OCI-LY7 (cell line): ENCODE results near the gene ADAM29. TPM values are rescaled to one million over a fixed set of nuclear protein-coding genes. Genes with fewer than 3 reads are reported as not detected.
"Not testable (repeated sequence)": the region's sequence is repeated elsewhere in the genome, so short reads cannot be mapped to it uniquely, and the experiment has no call there.

Source experiments
- BruUV-seq: library from RNA; stranded (reverse); fragments of 400-500 nt; replicated peaks from 2 replicates; lab custom pipeline; 2021; lab: Mats Ljungman, UMichigan
- CTCF ChIA-PET: fragments of 300-600 bp; sonication (Branson Sonifier 250); formaldehyde crosslinking; loops from one replicate; lab custom pipeline; 2022; ENCODE audit warnings: antibody characterized with exemption; ENCODE audit not compliant: unreplicated experiment; lab: Charles Lee
- POLR2A ChIA-PET: fragments of 300-600 bp; sonication (Branson Sonifier 250); formaldehyde crosslinking; loops from one replicate; lab custom pipeline; 2022; ENCODE audit warnings: antibody characterized with exemption; lab: Charles Lee
- DNase-seq: peaks from one replicate; pipeline ENCODE4 v3.0.0-alpha.2; 2015; ENCODE audit warnings: low spot score
- H2AFZ ChIP-seq: fragments of 200-600 bp; sonication (generic), shearing (Covaris generic); 2 replicates; pipeline ENCODE4 v1.6.1; 2014; ENCODE audit warnings: mild to moderate bottlenecking, antibody characterized with exemption, low read length, moderate library complexity
- H3K27ac ChIP-seq: fragments of 200-600 bp; sonication (generic); 2 replicates; pipeline ENCODE4 v1.5.1; 2014; ENCODE audit warnings: mixed run types, low read depth, mild to moderate bottlenecking, moderate library complexity, low read length, inconsistent platforms; ENCODE audit not compliant: poor library complexity, severe bottlenecking
- H3K36me3 ChIP-seq: fragments of 200-600 bp; sonication (generic); 2 replicates; pipeline ENCODE4 v1.6.1; 2014; ENCODE audit warnings: mild to moderate bottlenecking, antibody characterized with exemption, low read length, moderate library complexity, mixed read lengths; ENCODE audit not compliant: insufficient read depth
- H3K4me1 ChIP-seq: fragments of 200-600 bp; sonication (generic); 2 replicates; pipeline ENCODE4 v1.5.1; 2014; ENCODE audit warnings: mild to moderate bottlenecking, low read length; ENCODE audit not compliant: insufficient read depth, poor library complexity, severe bottlenecking
- H3K4me2 ChIP-seq: fragments of 200-600 bp; sonication (generic); 2 replicates; pipeline ENCODE4 v1.6.1; 2014; ENCODE audit warnings: mild to moderate bottlenecking, low read length
- H3K4me3 ChIP-seq: fragments of 200-600 bp; sonication (generic); 2 replicates; pipeline ENCODE4 v1.5.1; 2014; ENCODE audit warnings: mild to moderate bottlenecking, low read depth, low read length; ENCODE audit not compliant: poor library complexity, severe bottlenecking
- H3K79me2 ChIP-seq: fragments of 200-600 bp; sonication (generic); 2 replicates; pipeline ENCODE4 v1.6.1; 2016; ENCODE audit warnings: low read depth, mild to moderate bottlenecking, low read length, moderate library complexity, mixed read lengths; ENCODE audit not compliant: insufficient read depth
- H3K9me2 ChIP-seq: fragments of 200-600 bp; sonication (generic); 2 replicates; pipeline ENCODE4 v1.6.1; 2016; ENCODE audit warnings: mild to moderate bottlenecking, low read length, mixed read lengths; ENCODE audit not compliant: insufficient read depth
- H3K9me3 ChIP-seq: fragments of 200-600 bp; sonication (generic); 2 replicates; pipeline ENCODE4 v1.6.1; 2014; ENCODE audit warnings: mild to moderate bottlenecking, mixed run types, low read length, mixed read lengths
- H4K20me1 ChIP-seq: fragments of 200-600 bp; sonication (generic); 2 replicates; pipeline ENCODE4 v1.6.1; 2014; ENCODE audit warnings: mild to moderate bottlenecking, antibody characterized with exemption, low read length, moderate library complexity, mixed read lengths; ENCODE audit not compliant: insufficient read depth
- CTCF ChIP-seq: fragments of 200-600 bp; sonication (generic); conservative IDR thresholded peaks from 2 replicates; pipeline ENCODE4 v1.5.1; 2014; ENCODE audit warnings: mild to moderate bottlenecking, antibody characterized with exemption, low read length, moderate library complexity, mixed read lengths
- EZH2phosphoT487 ChIP-seq: fragments of 200-600 bp; sonication (generic); IDR thresholded peaks from 2 replicates; pipeline ENCODE4 v1.6.1; 2018; ENCODE audit warnings: low read depth, borderline replicate concordance, mild to moderate bottlenecking, mixed run types, antibody characterized with exemption, low read length, moderate library complexity, mixed read lengths
- intact Hi-C: fragments of 100-400 bp; cut with micrococcal nuclease; formaldehyde crosslinking; loops from one replicate; pipeline ENCODE4 v1.10.0; 2022; ENCODE audit not compliant: unreplicated experiment
- total RNA-seq, 2 experiments: library from RNA; depleted of rRNA in 1 of 2; stranded (reverse); fragments of >200 nt in 1 of 2; shearing (Covaris generic) in 1 of 2; gene quantifications; 2 replicates each; pipeline ENCODE4 v1.2.3, GENCODE V29; 2014 to 2022

Gene ADAM29
- total RNA-seq, 2 experiments from 2014 or later, result 1.0 to 1.2 TPM

GRCh38 chr4:174870311-174870710, 47.8 kb upstream of the ADAM29 start:
- no peak overlapping the region for H2AFZ ChIP-seq

GRCh38 chr4:174871407-174871806, 46.8 kb upstream of the ADAM29 start:
- Histone ChIP-seq H3K36me3 (peaks cover 43% of the 10 kb centered on the region), H3K4me1 (peaks cover 31% of the 10 kb centered on the region), H2AFZ (0 out of 2 replicates have a peak overlapping the region, but pooled peaks have one; percentile 6), H4K20me1 (no peaks in the 10 kb centered on the region), H3K9me3 (peaks cover 42% of the 10 kb centered on the region; the same call in 1 of the 2 replicates), H3K9me2 (no peaks in the 10 kb centered on the region), H3K27ac (no peak overlapping the region), H3K4me3 (no peak overlapping the region), H3K4me2 (no peak overlapping the region), H3K79me2 (no peaks in the 10 kb centered on the region)
- BruUV-seq, result no TSS peak
- CTCF ChIA-PET, result no interaction called here
- intact Hi-C loops, result loop anchor here (10.0 kb wide), 2 partner anchors 193 to 483 kb away; no protein-coding TSS in a partner anchor
- POLR2A ChIA-PET, result interaction anchor here (1.1 kb wide), 1 partner anchor 75 kb away, joined by 3 read pairs; no protein-coding TSS in a partner anchor
- TF ChIP-seq CTCF (no peak), EZH2phosphoT487 (no peak)
- no peak for DNase-seq

More at GRCh38 chr4:174870311-174870710, 47.8 kb upstream of the ADAM29 start:
- intact Hi-C loops, result loop anchor here (10.0 kb wide), 2 partner anchors 194 to 484 kb away; no protein-coding TSS in a partner anchor
- Histone ChIP-seq H3K9me2 (no peaks in the 10 kb centered on the region), H3K4me2 (no peak overlapping the region), H4K20me1 (no peaks in the 10 kb centered on the region), H3K4me1 (peaks cover 27% of the 10 kb centered on the region), H3K79me2 (no peaks in the 10 kb centered on the region), H3K4me3 (no peak overlapping the region), H3K36me3 (peaks cover 32% of the 10 kb centered on the region), H3K9me3 (peaks cover 33% of the 10 kb centered on the region; the same call in 1 of the 2 replicates), H3K27ac (no peak overlapping the region)
- ChIA-PET POLR2A (interaction anchor here (0.7 to 1.4 kb wide), 4 partner anchors 10 to 382 kb away, joined by 3 to 4 read pairs (median 3); no protein-coding TSS in a partner anchor), CTCF (no interaction called here)
- DNase-seq, result no peak
- TF ChIP-seq EZH2phosphoT487 (no peak), CTCF (no peak)
- BruUV-seq, result no TSS peak

GRCh38 chr4:174873146-174873545, 45.0 kb upstream of the ADAM29 start:
- H3K4me1 ChIP-seq, result peaks cover 31% of the 10 kb centered on the region
- H3K4me3 ChIP-seq, H3K27ac ChIP-seq, H3K4me2 ChIP-seq, CTCF ChIA-PET, DNase-seq, H3K79me2 ChIP-seq, POLR2A ChIA-PET, BruUV-seq, H3K9me2 ChIP-seq, H4K20me1 ChIP-seq: not testable (repeated sequence)
- H2AFZ ChIP-seq, result peak overlapping the region; percentile 68
- intact Hi-C loops, result loop anchor here (2.0 to 10.0 kb wide), 3 partner anchors 108 to 482 kb away; no protein-coding TSS in a partner anchor
- peaks cover 51% of the 10 kb centered on the region for H3K36me3 ChIP-seq
- H3K9me3 ChIP-seq, result peaks cover 42% of the 10 kb centered on the region; the same call in 1 of the 2 replicates
